Astrocyte of the cerebellum (primary cell): ENCODE measurements around the gene SORCS3.

Source experiments
- DNase-seq: peaks from one replicate; pipeline ENCODE4 v3.0.0-alpha.2; 2011; ENCODE audit warnings: low read depth
- H3K4me3 ChIP-seq: 2 replicates; pipeline ENCODE4 v1.5.1; 2011; ENCODE audit warnings: mild to moderate bottlenecking, low read depth, low read length, moderate library complexity
- in situ Hi-C: cut with HindIII; loops from 2 replicates; pipeline ENCODE4 v1.10.0; 2017; ENCODE audit warnings: low sequenced_read_pairs
- TF ChIP-seq, protein P1 (sequence below): IDR thresholded peaks from 2 replicates; pipeline ENCODE4 v1.5.1; 2012; ENCODE audit warnings: low read length, low read depth, moderate library complexity, mild to moderate bottlenecking; ENCODE audit errors: missing control alignments

Gene SORCS3

DNA sequence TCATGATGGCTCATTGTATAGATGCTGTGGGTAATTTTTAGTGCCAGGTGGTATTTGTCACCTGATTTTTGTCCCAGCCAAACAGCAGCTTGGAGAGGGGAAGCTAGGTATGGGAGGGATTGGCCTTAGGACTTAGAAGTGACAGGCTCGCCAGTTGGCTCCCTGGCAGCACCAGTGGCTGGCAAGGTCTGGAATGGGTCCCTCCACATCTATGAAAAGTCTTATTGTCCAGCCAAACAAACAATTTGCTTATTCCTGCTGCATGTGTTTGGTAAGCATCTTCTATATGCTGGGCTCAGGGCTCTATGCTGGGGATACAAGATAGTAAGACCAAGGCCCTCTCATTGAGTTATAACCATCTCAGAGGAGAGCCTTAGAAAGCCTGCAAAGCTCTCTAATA, 42.5 kb downstream of the SORCS3 start:
- in situ Hi-C loops: no loop called here

DNA sequence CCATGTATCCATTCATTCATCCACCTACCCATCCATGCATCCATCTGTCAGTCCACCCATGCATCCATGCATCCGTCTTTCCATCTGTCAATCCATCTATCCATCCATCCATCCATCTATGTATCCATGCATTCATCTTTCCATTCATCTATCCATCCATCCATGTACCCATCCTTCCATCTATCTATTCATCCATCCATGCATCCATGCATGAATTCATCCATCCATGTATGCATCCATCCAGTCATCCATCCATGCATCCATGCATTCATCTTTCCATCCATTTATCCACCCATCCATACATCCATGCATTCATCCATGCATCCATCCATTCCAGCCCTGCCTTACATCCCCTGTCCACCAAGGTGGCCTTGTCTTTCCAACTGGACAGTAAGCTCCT, 45.7 kb downstream of the SORCS3 start:
- H3K4me3 ChIP-seq: no peak overlapping the region
- TF ChIP-seq, protein P1, sequence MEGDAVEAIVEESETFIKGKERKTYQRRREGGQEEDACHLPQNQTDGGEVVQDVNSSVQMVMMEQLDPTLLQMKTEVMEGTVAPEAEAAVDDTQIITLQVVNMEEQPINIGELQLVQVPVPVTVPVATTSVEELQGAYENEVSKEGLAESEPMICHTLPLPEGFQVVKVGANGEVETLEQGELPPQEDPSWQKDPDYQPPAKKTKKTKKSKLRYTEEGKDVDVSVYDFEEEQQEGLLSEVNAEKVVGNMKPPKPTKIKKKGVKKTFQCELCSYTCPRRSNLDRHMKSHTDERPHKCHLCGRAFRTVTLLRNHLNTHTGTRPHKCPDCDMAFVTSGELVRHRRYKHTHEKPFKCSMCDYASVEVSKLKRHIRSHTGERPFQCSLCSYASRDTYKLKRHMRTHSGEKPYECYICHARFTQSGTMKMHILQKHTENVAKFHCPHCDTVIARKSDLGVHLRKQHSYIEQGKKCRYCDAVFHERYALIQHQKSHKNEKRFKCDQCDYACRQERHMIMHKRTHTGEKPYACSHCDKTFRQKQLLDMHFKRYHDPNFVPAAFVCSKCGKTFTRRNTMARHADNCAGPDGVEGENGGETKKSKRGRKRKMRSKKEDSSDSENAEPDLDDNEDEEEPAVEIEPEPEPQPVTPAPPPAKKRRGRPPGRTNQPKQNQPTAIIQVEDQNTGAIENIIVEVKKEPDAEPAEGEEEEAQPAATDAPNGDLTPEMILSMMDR: no peak
- in situ Hi-C loops: no loop called here
- DNase-seq: no peak

More for the DNA sequence above, 42.5 kb downstream of the SORCS3 start:
- DNase-seq: no peak
- H3K4me3 ChIP-seq: no peak overlapping the region
- TF ChIP-seq, protein P1: no peak

DNA sequence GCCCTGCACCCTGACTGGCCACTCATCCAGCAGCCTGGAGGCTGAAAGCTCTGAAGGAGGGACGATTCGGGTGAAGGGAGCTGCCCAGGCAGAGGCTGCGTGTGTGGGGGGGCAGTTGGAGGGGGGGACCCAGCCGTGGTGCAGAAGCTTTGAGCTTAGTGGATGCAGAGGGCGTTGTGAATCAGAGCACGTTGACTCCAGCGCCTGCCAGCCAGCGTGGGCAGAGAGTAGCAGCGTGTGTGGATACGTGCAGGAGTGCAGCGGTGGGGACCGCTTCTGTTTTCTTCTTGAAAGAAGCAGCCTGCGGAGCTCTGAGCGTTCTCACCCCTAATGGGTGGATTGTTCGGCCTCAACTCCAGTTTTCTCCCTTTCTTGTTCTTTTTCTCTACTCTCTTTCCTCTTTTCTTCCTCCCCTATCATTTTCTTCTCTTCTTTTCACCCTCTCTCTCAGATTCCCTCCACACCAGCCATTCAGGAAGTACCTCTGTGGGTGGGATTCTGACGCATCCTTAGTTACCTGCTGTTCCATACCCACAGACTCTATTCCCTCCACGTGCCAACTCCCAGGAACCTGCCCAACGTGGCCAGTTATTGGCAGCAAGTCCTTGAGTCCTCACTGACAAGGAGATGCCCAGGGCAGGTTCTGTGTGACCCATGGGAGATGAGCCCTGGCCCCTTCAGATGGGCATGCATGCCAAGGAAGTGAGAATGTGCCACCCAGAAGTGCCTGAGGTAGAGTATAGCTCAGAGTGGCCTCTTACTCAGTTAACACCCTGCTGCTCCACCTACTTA, 47.4 kb downstream of the SORCS3 start:
- in situ Hi-C loops: no loop called here
- DNase-seq: no peak
- H3K4me3 ChIP-seq: no peak overlapping the region
- TF ChIP-seq, protein P1: no peak

DNA sequence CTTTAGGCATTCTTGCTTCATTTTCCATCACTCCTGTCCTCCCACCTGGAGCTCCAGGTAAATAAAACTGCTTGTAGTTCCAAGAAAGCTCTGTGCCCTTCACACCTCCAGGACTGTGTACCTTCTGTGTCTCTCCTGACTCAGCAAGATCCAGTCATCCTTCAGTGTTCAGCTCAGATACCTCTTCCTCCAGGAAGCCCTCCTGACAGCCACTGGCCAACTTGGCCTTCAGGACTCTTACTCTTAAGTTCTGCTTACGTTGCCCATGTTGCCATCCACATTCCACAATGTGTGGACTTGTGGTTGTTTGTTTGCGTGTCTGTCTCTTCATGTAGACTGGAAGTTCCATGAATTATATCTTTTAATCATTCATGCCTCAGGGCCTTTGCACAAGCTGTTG, 48.0 kb downstream of the SORCS3 start:
- no peak for DNase-seq
- TF ChIP-seq, protein P1: no peak
- in situ Hi-C loops: no loop called here
- no peak overlapping the region for H3K4me3 ChIP-seq

DNA sequence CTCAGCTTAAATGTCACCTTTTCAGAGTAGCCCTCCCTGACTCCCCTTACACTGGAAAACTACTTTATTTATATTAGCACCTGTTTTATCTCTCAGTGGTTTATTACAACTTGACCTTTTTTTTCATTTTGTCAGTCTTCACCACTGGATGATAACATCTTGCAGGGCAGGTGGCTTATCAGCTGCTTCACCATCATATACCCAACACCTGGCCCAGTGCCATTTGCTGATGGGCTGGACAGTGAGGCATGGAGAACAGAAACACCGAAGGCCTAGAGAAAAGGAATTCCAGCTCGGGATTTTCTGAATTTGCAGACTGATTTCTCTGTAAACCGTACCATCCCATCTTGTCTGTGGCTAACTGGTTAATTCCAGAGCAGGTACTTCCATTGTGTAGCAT, 48.5 kb downstream of the SORCS3 start:
- no peak for DNase-seq
- TF ChIP-seq, protein P1: no peak
- no peak overlapping the region for H3K4me3 ChIP-seq
- in situ Hi-C loops: no loop called here

DNA sequence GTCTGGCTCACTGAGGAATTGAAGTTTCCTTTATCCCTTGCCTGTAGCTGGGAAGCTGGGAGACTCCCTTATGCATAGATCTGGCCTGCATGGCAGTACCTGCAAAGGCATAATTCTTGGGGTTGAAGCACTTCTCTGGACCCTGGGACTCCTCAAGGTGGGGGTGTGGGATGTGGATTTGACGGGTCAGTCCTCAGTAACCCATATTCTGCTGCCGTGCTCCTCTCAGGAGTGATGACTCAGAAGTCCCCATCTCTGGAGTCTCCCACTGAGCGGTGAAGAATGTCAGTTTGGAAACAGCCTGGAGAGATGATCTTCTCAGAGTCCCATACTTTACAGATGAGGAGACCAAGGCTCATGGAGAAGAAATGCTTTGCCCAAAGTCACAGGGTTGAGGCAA, 49.0 kb downstream of the SORCS3 start:
- H3K4me3 ChIP-seq: no peak overlapping the region
- in situ Hi-C loops: loop anchor here (5.0 kb wide), 1 partner anchor 47 kb away; no protein-coding TSS in a partner anchor
- no peak for DNase-seq
- TF ChIP-seq, protein P1: no peak
